ENCODE results near the gene LDLRAD3. TPM values are rescaled to one million over a fixed set of nuclear protein-coding genes. Genes with fewer than 3 reads are reported as not detected.

LDLRAD3 gene
- total RNA-seq, 1 experiment from 2014 or later, result 19.0 TPM

DNA sequence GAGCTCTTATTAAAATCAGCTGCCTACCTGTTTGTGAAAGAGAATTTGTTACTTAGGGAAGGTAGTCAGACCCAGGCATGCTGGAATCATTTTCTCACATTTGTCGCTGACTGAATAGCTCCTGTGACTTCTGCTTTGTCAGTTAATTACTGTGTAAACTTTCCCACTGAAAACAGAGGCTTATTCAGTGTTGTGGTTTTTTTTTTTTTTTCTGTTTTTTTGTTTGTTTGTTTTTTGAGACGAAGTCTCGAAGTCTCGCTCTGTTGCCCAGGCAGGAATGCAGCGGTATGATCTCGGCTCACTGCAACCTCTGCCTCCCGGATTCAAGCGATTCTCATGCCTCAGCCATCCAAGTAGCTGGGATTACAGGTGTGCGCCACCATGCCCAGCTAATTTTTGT is 5.6 kb upstream of the LDLRAD3 start:
- RAD21 ChIA-PET (ENCODE audit: low non-redundant PET in 1 of 2, low total read pairs in 2 of 2, uncharacterized antibody in 2 of 2, unreplicated experiment in 2 of 2), result interaction anchor here in 1 of 2 experiments (0.7 kb wide), 2 partner anchors 12 to 297 kb away, joined by 3 to 5 read pairs; no protein-coding TSS in a partner anchor
- CTCF ChIA-PET, result interaction anchor here (1.5 kb wide), 1 partner anchor 116 kb away, joined by 8 read pairs; no protein-coding TSS in a partner anchor

More for the DNA sequence above, 5.6 kb upstream of the LDLRAD3 start:
- H3K27ac ChIP-seq (ENCODE audit: low read depth, low read length), result no peak overlapping the region
- no peaks in the 10 kb centered on the region for H4K20me1 ChIP-seq (ENCODE audit: insufficient read depth)
- intact Hi-C loops (cut with micrococcal nuclease), result no loop called here
- H2AFZ ChIP-seq (ENCODE audit: low read depth, low read length, poor library complexity, severe bottlenecking), result no peak overlapping the region
- H3K9ac ChIP-seq (ENCODE audit: low read length), result no peak overlapping the region
- H3K9me2 ChIP-seq (ENCODE audit: insufficient read depth), result no peaks in the 10 kb centered on the region
- H3K27me3 ChIP-seq (ENCODE audit: insufficient read depth, low read length), result no peaks in the 10 kb centered on the region
- H3K36me3 ChIP-seq (ENCODE audit: control insufficient read depth in 1 of 2, insufficient read depth in 2 of 2, low read length in 2 of 2), result no peaks in the 10 kb centered on the region
- POLR2A ChIA-PET, result no interaction called here
- H3K4me1 ChIP-seq (ENCODE audit: control insufficient read depth in 1 of 2, insufficient read depth in 2 of 2, low read length in 2 of 2), result peaks cover 3% of the 10 kb centered on the region in 2 experiments; a peak in 3 of 4 replicates
- no TSS peak for BruUV-seq (replicated peaks)
- DNase-seq (ENCODE audit: low read depth, low spot score) (no peak), ATAC-seq (no peak)
- H3K4me3 ChIP-seq (replicated peaks in 1 of 2; ENCODE audit: low read depth in 1 of 2, low read length in 2 of 2), result no peak overlapping the region
- H3K9me3 ChIP-seq (ENCODE audit: control insufficient read depth in 1 of 2, insufficient read depth in 1 of 2, low read depth in 1 of 2, low read length in 2 of 2), result no peaks in the 10 kb centered on the region
- H3K79me2 ChIP-seq (ENCODE audit: insufficient read depth, low read length), result no peaks in the 10 kb centered on the region
- TF ChIP-seq POLR2A (IDR thresholded peaks at IDR 0.05; ENCODE audit: borderline replicate concordance, extremely low read depth, insufficient read depth, insufficient read length) (no peak), RAD21 (IDR thresholded peaks at IDR 0.05; ENCODE audit: low read depth) (no peak), CBX3 (IDR thresholded peaks at IDR 0.05; ENCODE audit: low read depth) (no peak), CEBPB (IDR thresholded peaks at IDR 0.05; ENCODE audit: low read depth) (no peak), CTCF (IDR thresholded peaks at IDR 0.05 in 2 of 3, conservative IDR thresholded peaks at IDR 0.05 in 1 of 3; ENCODE audit: borderline replicate concordance in 1 of 3, insufficient read depth in 1 of 3, low read depth in 2 of 3, low read length in 2 of 3) (no peak), YY1 (IDR thresholded peaks at IDR 0.05; ENCODE audit: extremely low read depth, insufficient replicate concordance, low read depth, low read length) (no peak), EZH2 (IDR thresholded peaks at IDR 0.05) (no peak), SP1 (IDR thresholded peaks at IDR 0.05; ENCODE audit: low read depth) (no peak), FOSL1 (IDR thresholded peaks at IDR 0.05; ENCODE audit: low read depth) (no peak), EZH2phosphoT487 (IDR thresholded peaks at IDR 0.05; ENCODE audit: borderline replicate concordance) (no peak), ZFX (IDR thresholded peaks at IDR 0.05) (no peak), TCF7L2 (IDR thresholded peaks at IDR 0.05; ENCODE audit: borderline replicate concordance, extremely low read depth, insufficient read depth, insufficient read length) (no peak), EGR1 (IDR thresholded peaks at IDR 0.05; ENCODE audit: low read depth) (no peak), ELF1 (IDR thresholded peaks at IDR 0.05; ENCODE audit: borderline replicate concordance, low read depth) (no peak)
- TF ChIP-seq, protein P1, sequence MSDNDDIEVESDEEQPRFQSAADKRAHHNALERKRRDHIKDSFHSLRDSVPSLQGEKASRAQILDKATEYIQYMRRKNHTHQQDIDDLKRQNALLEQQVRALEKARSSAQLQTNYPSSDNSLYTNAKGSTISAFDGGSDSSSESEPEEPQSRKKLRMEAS (IDR thresholded peaks at IDR 0.05), result no peak
- TF ChIP-seq, protein P2, sequence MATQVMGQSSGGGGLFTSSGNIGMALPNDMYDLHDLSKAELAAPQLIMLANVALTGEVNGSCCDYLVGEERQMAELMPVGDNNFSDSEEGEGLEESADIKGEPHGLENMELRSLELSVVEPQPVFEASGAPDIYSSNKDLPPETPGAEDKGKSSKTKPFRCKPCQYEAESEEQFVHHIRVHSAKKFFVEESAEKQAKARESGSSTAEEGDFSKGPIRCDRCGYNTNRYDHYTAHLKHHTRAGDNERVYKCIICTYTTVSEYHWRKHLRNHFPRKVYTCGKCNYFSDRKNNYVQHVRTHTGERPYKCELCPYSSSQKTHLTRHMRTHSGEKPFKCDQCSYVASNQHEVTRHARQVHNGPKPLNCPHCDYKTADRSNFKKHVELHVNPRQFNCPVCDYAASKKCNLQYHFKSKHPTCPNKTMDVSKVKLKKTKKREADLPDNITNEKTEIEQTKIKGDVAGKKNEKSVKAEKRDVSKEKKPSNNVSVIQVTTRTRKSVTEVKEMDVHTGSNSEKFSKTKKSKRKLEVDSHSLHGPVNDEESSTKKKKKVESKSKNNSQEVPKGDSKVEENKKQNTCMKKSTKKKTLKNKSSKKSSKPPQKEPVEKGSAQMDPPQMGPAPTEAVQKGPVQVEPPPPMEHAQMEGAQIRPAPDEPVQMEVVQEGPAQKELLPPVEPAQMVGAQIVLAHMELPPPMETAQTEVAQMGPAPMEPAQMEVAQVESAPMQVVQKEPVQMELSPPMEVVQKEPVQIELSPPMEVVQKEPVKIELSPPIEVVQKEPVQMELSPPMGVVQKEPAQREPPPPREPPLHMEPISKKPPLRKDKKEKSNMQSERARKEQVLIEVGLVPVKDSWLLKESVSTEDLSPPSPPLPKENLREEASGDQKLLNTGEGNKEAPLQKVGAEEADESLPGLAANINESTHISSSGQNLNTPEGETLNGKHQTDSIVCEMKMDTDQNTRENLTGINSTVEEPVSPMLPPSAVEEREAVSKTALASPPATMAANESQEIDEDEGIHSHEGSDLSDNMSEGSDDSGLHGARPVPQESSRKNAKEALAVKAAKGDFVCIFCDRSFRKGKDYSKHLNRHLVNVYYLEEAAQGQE (IDR thresholded peaks at IDR 0.05; ENCODE audit: low read depth), result no peak
- TF ChIP-seq, protein P3, sequence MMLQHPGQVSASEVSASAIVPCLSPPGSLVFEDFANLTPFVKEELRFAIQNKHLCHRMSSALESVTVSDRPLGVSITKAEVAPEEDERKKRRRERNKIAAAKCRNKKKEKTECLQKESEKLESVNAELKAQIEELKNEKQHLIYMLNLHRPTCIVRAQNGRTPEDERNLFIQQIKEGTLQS (IDR thresholded peaks at IDR 0.05), result no peak
- TF ChIP-seq, protein P4, sequence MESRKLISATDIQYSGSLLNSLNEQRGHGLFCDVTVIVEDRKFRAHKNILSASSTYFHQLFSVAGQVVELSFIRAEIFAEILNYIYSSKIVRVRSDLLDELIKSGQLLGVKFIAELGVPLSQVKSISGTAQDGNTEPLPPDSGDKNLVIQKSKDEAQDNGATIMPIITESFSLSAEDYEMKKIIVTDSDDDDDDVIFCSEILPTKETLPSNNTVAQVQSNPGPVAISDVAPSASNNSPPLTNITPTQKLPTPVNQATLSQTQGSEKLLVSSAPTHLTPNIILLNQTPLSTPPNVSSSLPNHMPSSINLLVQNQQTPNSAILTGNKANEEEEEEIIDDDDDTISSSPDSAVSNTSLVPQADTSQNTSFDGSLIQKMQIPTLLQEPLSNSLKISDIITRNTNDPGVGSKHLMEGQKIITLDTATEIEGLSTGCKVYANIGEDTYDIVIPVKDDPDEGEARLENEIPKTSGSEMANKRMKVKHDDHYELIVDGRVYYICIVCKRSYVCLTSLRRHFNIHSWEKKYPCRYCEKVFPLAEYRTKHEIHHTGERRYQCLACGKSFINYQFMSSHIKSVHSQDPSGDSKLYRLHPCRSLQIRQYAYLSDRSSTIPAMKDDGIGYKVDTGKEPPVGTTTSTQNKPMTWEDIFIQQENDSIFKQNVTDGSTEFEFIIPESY (IDR thresholded peaks at IDR 0.05; ENCODE audit: extremely low read depth, insufficient replicate concordance, low read length), result no peak
- H3K4me2 ChIP-seq (ENCODE audit: low read length), result no peak overlapping the region
